ENCODE data around the gene OTUD3. TPM values are rescaled to one million over a fixed set of nuclear protein-coding genes. Genes with fewer than 3 reads are reported as not detected.

The OTUD3 gene
- total and polyA plus RNA-seq, 2 of the 13 experiments (the other 11 are each of a cell fraction or from before 2014, with no cell fraction given): 5.2 to 7.5 TPM

GRCh38 chr1:19923953-19924346 lies 41.8 kb downstream of the OTUD3 start (continued):
- TF ChIP-seq, protein P1, sequence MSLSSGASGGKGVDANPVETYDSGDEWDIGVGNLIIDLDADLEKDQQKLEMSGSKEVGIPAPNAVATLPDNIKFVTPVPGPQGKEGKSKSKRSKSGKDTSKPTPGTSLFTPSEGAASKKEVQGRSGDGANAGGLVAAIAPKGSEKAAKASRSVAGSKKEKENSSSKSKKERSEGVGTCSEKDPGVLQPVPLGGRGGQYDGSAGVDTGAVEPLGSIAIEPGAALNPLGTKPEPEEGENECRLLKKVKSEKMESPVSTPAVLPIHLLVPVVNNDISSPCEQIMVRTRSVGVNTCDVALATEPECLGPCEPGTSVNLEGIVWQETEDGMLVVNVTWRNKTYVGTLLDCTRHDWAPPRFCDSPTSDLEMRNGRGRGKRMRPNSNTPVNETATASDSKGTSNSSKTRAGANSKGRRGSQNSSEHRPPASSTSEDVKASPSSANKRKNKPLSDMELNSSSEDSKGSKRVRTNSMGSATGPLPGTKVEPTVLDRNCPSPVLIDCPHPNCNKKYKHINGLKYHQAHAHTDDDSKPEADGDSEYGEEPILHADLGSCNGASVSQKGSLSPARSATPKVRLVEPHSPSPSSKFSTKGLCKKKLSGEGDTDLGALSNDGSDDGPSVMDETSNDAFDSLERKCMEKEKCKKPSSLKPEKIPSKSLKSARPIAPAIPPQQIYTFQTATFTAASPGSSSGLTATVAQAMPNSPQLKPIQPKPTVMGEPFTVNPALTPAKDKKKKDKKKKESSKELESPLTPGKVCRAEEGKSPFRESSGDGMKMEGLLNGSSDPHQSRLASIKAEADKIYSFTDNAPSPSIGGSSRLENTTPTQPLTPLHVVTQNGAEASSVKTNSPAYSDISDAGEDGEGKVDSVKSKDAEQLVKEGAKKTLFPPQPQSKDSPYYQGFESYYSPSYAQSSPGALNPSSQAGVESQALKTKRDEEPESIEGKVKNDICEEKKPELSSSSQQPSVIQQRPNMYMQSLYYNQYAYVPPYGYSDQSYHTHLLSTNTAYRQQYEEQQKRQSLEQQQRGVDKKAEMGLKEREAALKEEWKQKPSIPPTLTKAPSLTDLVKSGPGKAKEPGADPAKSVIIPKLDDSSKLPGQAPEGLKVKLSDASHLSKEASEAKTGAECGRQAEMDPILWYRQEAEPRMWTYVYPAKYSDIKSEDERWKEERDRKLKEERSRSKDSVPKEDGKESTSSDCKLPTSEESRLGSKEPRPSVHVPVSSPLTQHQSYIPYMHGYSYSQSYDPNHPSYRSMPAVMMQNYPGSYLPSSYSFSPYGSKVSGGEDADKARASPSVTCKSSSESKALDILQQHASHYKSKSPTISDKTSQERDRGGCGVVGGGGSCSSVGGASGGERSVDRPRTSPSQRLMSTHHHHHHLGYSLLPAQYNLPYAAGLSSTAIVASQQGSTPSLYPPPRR (CRISPR knock-in tag; IDR thresholded peaks at IDR 0.05; ENCODE audit: borderline replicate concordance): no peak
- TF ChIP-seq SIX1 (CRISPR knock-in tag; IDR thresholded peaks at IDR 0.05; ENCODE audit: borderline replicate concordance) (no peak), ISX (CRISPR knock-in tag; conservative IDR thresholded peaks at IDR 0.05) (no peak), HNF1B (CRISPR knock-in tag; IDR thresholded peaks at IDR 0.05) (peak; percentile 58; the same call in 1 of the 2 replicates), ZNF687 (CRISPR knock-in tag; IDR thresholded peaks at IDR 0.05) (peak; percentile 76), E2F5 (CRISPR knock-in tag; conservative IDR thresholded peaks at IDR 0.05) (no peak), ZNF20 (CRISPR knock-in tag; IDR thresholded peaks at IDR 0.05) (no peak), NFRKB (IDR thresholded peaks at IDR 0.05) (no peak), ZNF841 (CRISPR knock-in tag; IDR thresholded peaks at IDR 0.05; ENCODE audit: borderline replicate concordance) (no peak), HOMEZ (CRISPR knock-in tag; IDR thresholded peaks at IDR 0.05; ENCODE audit: low read depth) (no peak), JUN (CRISPR knock-in tag; IDR thresholded peaks at IDR 0.05) (no peak)
- TF ChIP-seq, protein P2, sequence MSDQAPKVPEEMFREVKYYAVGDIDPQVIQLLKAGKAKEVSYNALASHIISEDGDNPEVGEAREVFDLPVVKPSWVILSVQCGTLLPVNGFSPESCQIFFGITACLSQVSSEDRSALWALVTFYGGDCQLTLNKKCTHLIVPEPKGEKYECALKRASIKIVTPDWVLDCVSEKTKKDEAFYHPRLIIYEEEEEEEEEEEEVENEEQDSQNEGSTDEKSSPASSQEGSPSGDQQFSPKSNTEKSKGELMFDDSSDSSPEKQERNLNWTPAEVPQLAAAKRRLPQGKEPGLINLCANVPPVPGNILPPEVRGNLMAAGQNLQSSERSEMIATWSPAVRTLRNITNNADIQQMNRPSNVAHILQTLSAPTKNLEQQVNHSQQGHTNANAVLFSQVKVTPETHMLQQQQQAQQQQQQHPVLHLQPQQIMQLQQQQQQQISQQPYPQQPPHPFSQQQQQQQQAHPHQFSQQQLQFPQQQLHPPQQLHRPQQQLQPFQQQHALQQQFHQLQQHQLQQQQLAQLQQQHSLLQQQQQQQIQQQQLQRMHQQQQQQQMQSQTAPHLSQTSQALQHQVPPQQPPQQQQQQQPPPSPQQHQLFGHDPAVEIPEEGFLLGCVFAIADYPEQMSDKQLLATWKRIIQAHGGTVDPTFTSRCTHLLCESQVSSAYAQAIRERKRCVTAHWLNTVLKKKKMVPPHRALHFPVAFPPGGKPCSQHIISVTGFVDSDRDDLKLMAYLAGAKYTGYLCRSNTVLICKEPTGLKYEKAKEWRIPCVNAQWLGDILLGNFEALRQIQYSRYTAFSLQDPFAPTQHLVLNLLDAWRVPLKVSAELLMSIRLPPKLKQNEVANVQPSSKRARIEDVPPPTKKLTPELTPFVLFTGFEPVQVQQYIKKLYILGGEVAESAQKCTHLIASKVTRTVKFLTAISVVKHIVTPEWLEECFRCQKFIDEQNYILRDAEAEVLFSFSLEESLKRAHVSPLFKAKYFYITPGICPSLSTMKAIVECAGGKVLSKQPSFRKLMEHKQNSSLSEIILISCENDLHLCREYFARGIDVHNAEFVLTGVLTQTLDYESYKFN (CRISPR knock-in tag; conservative IDR thresholded peaks at IDR 0.05): peak; percentile 38; the same call in 1 of the 2 replicates
